Activated CD4-positive, CD25-positive, alpha-beta regulatory T cell (primary cell): ENCODE results near the gene TECR.
"Not testable (repeated sequence)": the region's sequence is repeated elsewhere in the genome, so short reads cannot be mapped to it uniquely, and the experiment has no call there.

ENCODE experiments used
- DNase-seq, 4 experiments: peaks; one replicate each; lab custom pipeline; 2025; lab: John Stamatoyannopoulos, UW

TECR gene

DNA sequence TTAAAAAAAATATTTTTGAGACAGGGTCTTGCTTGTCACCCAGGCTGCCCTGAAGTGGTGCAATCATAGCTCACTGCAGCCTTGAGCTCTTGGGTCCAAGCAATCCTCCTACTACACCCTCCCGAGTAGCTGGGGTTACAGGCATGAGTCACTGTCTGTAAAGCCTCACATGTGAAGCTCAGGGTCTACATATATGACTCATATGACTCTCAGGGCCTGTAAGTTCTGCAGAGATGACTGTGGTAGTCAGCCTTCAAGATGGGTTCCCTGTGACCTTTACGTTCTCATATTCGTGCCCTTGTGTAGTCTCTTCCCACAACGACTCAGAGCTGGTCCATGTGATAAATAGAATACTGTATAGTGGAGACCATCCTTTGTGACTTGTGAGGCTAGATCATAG, 60.0 kb downstream of the TECR start:
- DNase-seq, result not testable (repeated sequence)

DNA sequence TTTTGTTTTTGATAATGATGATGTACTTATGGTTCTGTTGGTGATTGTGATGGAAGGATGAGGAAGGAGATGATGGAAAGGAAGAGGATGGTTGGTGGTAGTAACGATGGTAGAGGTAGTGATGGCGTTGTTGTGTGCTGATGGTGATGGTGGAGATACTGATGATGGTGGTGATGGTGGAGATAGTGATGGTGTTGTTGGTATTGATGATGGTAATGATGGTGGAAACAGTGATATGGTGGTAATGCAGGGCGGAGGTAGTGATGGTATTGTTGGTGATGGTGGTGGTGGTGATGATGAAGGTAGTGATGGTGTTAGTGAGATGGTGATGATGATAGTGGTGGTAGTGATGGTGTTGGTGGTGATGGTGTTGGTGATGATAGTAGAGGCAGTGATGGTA, 66.2 kb downstream of the TECR start:
- DNase-seq, result no peak

DNA sequence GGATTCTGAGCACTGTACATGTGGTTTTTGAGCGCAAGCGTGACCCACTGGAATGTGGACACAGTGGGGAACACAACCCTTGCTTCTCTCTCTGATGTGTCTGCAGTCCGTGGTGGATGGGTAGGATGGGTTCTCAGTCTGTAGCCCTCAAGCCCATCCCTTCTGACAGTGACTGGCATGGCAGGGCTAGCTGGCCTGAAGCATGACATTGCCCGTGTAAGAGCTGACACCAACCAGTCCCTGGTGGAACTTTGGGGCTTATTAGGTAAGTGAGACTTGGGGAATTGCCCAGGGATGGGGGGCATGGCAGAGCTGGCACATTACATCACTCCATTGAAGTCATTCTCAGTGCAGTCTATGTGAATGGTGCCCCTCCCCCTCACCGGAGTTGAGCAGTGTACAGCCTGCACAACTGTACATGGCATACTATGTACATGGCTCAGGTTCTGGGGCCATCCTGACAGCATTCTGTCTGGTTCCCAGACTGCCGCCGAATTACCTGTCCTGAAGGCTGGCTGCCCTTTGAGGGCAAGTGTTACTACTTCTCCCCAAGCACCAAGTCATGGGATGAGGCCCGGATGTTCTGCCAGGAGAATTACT, 70.3 kb downstream of the TECR start:
- no peak for DNase-seq

DNA sequence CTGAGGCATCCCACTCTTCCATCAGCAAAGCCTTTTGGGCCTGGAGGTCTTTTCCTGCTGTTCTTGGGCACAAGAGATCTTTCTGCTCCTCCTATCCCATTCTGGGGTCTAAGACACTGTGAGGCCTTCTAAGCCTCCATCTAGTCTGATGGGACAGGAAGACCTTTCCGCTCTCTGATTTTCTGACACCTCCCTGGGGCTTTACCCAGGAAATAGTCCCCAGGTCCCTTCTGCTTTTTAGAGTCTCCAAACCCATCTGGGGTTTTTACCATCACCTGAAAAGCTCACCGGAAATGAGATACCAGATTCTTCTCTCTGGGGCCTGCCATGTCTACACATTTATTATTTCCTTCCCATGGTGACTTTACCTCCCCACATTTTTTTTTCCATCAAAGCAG, 74.6 kb downstream of the TECR start:
- DNase-seq, result no peak

DNA sequence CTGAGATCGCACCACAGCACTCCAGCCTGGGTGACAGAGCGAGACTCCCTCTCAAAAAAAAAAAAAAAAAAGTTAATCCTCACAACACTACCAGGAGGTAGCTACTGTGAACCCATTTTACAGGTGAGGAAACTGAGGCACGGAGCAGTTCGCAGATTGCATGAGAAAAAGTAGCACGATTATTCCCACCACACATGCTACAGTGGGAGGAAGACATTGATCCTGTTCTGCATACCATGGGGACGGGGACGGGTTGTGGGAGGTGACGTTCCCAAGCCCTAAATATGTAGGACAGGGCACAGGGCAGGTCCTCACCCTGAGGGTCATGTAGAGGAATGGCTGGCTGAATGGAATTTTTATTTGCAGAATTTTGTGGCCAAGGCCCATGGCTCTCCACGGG, 77.2 kb downstream of the TECR start:
- DNase-seq, result no peak

DNA sequence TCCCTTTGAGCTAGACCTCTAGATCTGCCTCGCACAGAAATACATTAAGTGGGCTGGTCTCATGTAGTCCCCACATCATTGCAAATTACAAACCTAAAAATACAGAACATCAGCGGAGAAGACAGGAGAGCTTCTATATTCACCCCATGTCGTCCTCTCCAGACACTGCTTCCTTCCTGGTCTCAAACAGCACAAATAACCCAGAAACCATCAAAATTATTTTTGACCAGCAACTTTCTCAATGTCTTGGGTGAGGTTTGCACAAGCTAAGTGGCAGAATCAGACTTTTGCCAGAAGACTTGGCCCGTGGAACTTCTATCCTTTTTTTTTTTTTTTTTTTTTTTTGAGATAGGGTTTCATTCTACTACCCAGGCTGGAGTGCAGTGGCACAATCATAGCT, 81.7 kb downstream of the TECR start:
- DNase-seq, result no peak

DNA sequence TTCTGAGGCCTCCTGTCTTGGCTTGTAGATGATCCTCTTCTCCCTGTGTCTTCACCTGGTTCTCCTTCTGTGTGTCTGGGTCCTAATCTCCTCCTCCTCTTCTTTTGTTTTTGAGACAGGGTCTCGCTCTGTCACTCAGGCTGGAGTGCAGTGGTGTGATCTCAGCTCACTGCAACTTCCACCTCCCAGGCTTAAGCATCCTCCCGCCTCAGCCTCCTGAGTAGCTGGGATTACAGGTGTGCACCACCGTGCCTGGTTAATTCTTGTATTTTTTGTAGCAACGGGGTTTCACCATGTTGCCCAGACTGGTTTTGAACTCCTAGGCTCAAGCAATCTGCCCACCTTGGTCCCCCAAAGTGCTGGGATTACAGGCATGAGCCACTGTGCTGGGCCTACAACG, 82.8 kb downstream of the TECR start:
- not testable (repeated sequence) for DNase-seq

DNA sequence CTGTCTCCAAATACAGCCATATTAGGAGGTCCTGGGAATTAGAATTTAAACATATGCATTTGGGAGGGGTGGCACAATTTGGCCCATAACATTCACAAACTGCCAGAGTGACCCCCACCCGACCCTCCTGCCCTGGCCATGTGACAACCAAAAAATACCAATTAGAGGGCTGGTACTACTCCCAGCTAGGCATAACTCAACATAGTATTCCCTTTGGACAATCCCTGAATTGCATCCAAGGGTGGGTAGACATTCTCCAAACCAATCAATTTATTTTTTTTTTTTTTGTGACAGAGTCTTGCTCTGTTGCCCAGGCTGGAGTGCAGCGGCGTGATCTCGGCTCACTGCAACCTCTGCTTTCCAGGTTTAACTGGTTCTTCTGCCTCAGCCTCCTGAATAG, 83.3 kb downstream of the TECR start:
- no peak for DNase-seq

DNA sequence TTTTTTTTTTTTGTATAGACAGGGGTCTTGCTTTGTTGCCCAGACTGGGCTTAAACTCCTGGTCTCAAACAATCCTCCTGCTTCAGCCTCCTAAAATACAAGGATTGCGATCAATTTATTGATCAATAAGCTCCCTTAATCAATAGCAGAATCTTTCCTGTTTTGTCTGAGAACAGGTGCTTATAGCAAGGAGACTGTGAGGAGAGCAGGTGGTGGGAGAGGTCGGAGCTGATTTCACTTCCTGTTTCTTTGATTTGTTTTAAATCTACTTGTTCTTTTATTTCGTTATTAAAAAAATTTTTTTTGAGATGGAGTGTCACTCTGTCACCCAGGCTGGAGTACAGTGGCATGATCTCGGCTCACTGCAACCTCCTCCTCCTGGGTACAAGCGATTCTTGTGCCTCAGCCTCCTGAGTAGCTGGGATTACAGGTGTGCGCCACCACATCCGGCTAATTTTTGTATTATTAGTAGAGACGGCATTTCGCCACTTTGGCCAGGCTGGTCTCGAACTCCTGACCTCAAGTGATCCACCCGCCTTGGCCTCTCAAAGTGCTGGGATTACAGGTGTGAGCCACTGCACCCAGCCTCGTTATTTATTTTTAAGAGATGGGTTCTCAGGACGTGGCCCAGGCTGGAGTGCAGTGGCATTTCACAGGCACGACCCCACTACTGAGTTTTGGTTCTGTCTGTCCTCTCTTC, 84.2 kb downstream of the TECR start:
- not testable (repeated sequence) for DNase-seq

DNA sequence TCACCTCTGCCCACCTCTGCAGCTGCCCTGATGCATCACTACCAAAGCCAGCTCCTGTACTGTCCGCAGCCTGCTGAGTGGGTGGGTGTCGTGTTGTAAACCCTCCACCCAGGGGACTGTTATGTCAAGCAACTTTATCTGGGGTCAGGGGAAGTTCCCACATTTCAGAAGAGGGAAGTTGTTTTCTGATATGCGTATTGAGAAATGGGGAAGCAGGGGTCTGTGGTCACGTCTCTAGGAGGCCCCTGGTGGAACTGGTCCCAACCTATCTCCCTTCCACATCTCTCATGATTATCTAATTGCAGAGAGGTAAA, 84.7 kb downstream of the TECR start:
- no peak for DNase-seq
